K562 (cell line): ENCODE measurements around the gene HNMT. TPM values are rescaled to one million over a fixed set of nuclear protein-coding genes. Genes with fewer than 3 reads are reported as not detected.

Source experiments
- ATAC-seq: fragments of 200-7000 bp; cut with Tn5 transposase; 3 replicates; pipeline ENCODE4 v1.9.1; 2020; ENCODE audit warnings: moderate library complexity
- BruUV-seq: library from RNA; stranded (reverse); fragments of 400-500 nt; replicated peaks from 2 replicates; lab custom pipeline; 2021; lab: Mats Ljungman, UMichigan
- CTCF ChIA-PET: fragments of 300-600 bp; formaldehyde crosslinking; extraction: SDS; loops from one replicate; lab custom pipeline; 2021; ENCODE audit warnings: low intra/inter-chr PET ratio; lab: Yijun Ruan, JAX
- POLR2A ChIA-PET: fragments of 300-600, 350-650 bp; sonication (Branson Sonifier 250); formaldehyde crosslinking; extraction: SDS; loops from one replicate; lab custom pipeline; 2021; ENCODE audit warnings: antibody characterized with exemption, inconsistent platforms; lab: Yijun Ruan, JAX
- DNase-seq, 4 experiments: peaks; one replicate each; pipeline versions ENCODE4 v3.0.0 to v3.0.0-alpha.2; 2011 to 2018; ENCODE audit warnings: low spot score in 3 of 4, mixed read lengths in 3 of 4; ENCODE audit errors: extremely low read depth in 1 of 4
- FAIRE-seq: peaks from 2 replicates; lab custom pipeline; 2011; peaks lifted over from hg19 to GRCh38; lab: Jason Lieb, UNC
- H2AFZ ChIP-seq: 2 replicates; pipeline ENCODE4 v1.6.0; 2011; ENCODE audit warnings: low read depth, low read length, control low read depth, inconsistent platforms
- H3K27ac ChIP-seq: fragments of 200-600 bp; 3 replicates; pipeline ENCODE4 v1.8.0; 2011; ENCODE audit warnings: low read depth, mild to moderate bottlenecking, control low read depth, inconsistent platforms, low read length, moderate library complexity, mixed read lengths; ENCODE audit errors: extremely low read depth
- H3K27me3 ChIP-seq, 2 experiments: fragments of 300-600 bp in 1 of 2; 2 replicates in 1 of 2; 3 replicates in 1 of 2; pipeline versions ENCODE4 v1.6.0 to v1.8.0; 2011; ENCODE audit warnings: inconsistent platforms in 2 of 2, low read length in 2 of 2, mild to moderate bottlenecking in 1 of 2, mixed read lengths in 1 of 2, moderate library complexity in 1 of 2; ENCODE audit not compliant: control insufficient read depth in 2 of 2, insufficient read depth in 2 of 2
- H3K36me3 ChIP-seq: fragments of 300-600 bp; 3 replicates; pipeline ENCODE4 v1.8.0; 2011; ENCODE audit warnings: mild to moderate bottlenecking, low read length, inconsistent platforms; ENCODE audit not compliant: control insufficient read depth, insufficient read depth
- H3K4me1 ChIP-seq, 2 experiments: fragments of 200-600 bp in 1 of 2; replicated peaks in 1 of 2; 2 replicates in 1 of 2; 3 replicates in 1 of 2; pipeline versions ENCODE4 v1.5.1 to v1.8.0; 2011; ENCODE audit warnings: inconsistent platforms in 2 of 2, low read length in 2 of 2, mild to moderate bottlenecking in 1 of 2, mixed read lengths in 1 of 2, moderate library complexity in 1 of 2; ENCODE audit not compliant: control insufficient read depth in 2 of 2, insufficient read depth in 2 of 2
- H3K4me2 ChIP-seq: 2 replicates; pipeline ENCODE4 v1.6.1; 2011; ENCODE audit warnings: low read length, control low read depth, inconsistent platforms, mixed read lengths; ENCODE audit not compliant: insufficient read depth
- H3K4me3 ChIP-seq: fragments of 200-600 bp; sonication (generic), shearing (Covaris generic); 2 replicates; pipeline ENCODE4 v1.5.1; 2016; ENCODE audit warnings: control low read depth, inconsistent platforms
- H3K79me2 ChIP-seq: fragments of 200-600 bp; 3 replicates; pipeline ENCODE4 v1.8.0; 2011; ENCODE audit warnings: low read length, inconsistent platforms; ENCODE audit not compliant: control insufficient read depth, insufficient read depth
- H3K9ac ChIP-seq, 2 experiments: 2 replicates each; pipeline versions ENCODE4 v1.6.0 to v1.6.1; 2011; ENCODE audit warnings: low read depth in 2 of 2, low read length in 2 of 2, control low read depth in 1 of 2, inconsistent platforms in 1 of 2, mild to moderate bottlenecking in 1 of 2, mixed read lengths in 1 of 2; ENCODE audit not compliant: insufficient read depth in 1 of 2
- H3K9me1 ChIP-seq: one replicate; pipeline ENCODE4 v1.6.0; 2011; ENCODE audit warnings: inconsistent platforms, mild to moderate bottlenecking, low read length, moderate library complexity; ENCODE audit not compliant: control insufficient read depth, insufficient read depth
- H3K9me3 ChIP-seq: replicated peaks from 2 replicates; pipeline ENCODE4 v1.5.1; 2011; ENCODE audit warnings: low read depth, low read length, inconsistent platforms; ENCODE audit not compliant: control insufficient read depth, insufficient read depth
- H4K20me1 ChIP-seq: replicated peaks from 2 replicates; pipeline ENCODE4 v1.6.1; 2011; ENCODE audit warnings: low read length, inconsistent platforms, mixed read lengths; ENCODE audit not compliant: control insufficient read depth, insufficient read depth
- ZFPM2 ChIP-seq: fragments of 250-450 bp; sonication (Bioruptor Pico); IDR thresholded peaks from 2 replicates; pipeline ENCODE4 v1.5.1; 2022; ENCODE audit warnings: mild to moderate bottlenecking
- ZNF561 ChIP-seq: fragments of 450-650 bp; formaldehyde crosslinking; conservative IDR thresholded peaks from 2 replicates; pipeline ENCODE4 v1.4.0; 2020; ENCODE audit warnings: mild to moderate bottlenecking, moderate library complexity
- WGBS: fragments of 100-300 bp; shearing (Covaris generic); methylation state at CpG from one replicate; pipeline ENCODE4 v1.1.6; 2016; ENCODE audit warnings: low coverage, mixed read lengths; ENCODE audit not compliant: insufficient coverage; ENCODE audit errors: missing lambda C conversion rate; 5-methylcytosine and 5-hydroxymethylcytosine counted together
- in situ Hi-C: fragments of 300-500 bp; cut with MboI; formaldehyde crosslinking; loops from 4 replicates; pipeline ENCODE4 v1.15.0; 2018; ENCODE audit warnings: inconsistent platforms, mixed read lengths
- intact Hi-C: fragments of 100-400 bp; cut with micrococcal nuclease; formaldehyde crosslinking; loops from 2 replicates; pipeline ENCODE4 v1.14.2; 2022
- polyA plus RNA-seq, 8 experiments: library from polyadenylated mRNA; depleted of rRNA in 4 of 8; stranded (reverse) in 5 of 8; unstranded in 3 of 8; fragments of >200 nt; fragmentation: Nextera tagmentation in 2 of 8; fragmentation: Illumina TruSeq in 1 of 8; extraction: Ambion mirVana in 2 of 8; extraction: Trizol in 1 of 8; gene quantifications; 2 replicates each; pipeline versions ENCODE4 v1.2.1 to v1.2.3, GENCODE V29; 2011 to 2014; ENCODE audit warnings: inconsistent platforms in 1 of 8, missing spikeins in 1 of 8
- total RNA-seq, 7 experiments: library from RNA; depleted of rRNA in 6 of 7; stranded (reverse); fragments of >200 nt in 6 of 7; fragmentation: Illumina TruSeq in 2 of 7; extraction: Trizol in 2 of 7; gene quantifications; 2 replicates each; pipeline versions ENCODE4 v1.2.1 to v1.2.3, GENCODE V29; 2011 to 2021; ENCODE audit warnings: low replicate concordance in 1 of 7
- TF ChIP-seq, protein P1 (sequence below), 2 experiments: fragments of 450-650 bp; IDR thresholded peaks; 2 replicates each; pipeline ENCODE4 v1.6.1; 2016
- TF ChIP-seq, protein P2 (sequence below): fragments of 450-650 bp; formaldehyde crosslinking; IDR thresholded peaks from 2 replicates; pipeline ENCODE4 v1.4.0; 2022; ENCODE audit warnings: mild to moderate bottlenecking, moderate library complexity
- TF ChIP-seq, protein P3 (sequence below): fragments of 450-650 bp; formaldehyde crosslinking; conservative IDR thresholded peaks from 2 replicates; pipeline ENCODE4 v1.4.0; 2022; ENCODE audit warnings: mild to moderate bottlenecking, missing genetic modification characterization

The HNMT gene
- total and polyA plus RNA-seq, 9 of the 15 experiments (the other 6 are each of a cell fraction or from before 2014, with no cell fraction given), result 3.1 to 10.9 (median 5.3) TPM

DNA sequence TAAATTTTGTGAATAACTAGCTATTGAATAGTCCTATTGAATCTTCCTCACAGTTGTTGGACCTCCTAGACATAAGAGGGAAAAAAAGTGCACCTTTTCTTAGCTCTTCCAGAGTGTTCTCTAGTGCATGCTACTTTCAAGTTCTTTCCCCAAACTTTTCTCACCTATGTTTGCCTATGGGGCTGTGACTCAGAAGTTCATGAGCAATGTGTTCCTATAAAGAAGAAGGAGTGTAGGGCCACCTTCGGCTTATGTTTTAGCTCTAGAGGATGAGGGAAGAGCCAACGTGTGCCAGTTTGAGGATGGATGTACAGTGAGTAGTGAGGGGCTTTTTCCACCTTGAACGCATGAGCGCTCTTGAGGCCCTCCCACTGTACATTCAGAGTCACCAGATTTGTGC lies 27.0 kb upstream of the HNMT start:
- Histone ChIP-seq H2AFZ (no peak overlapping the region), H3K4me2 (no peak overlapping the region), H3K9me1 (no peaks in the 10 kb centered on the region), H3K79me2 (no peaks in the 10 kb centered on the region), H4K20me1 (no peaks in the 10 kb centered on the region), H3K36me3 (no peaks in the 10 kb centered on the region), H3K9ac (no peak overlapping the region), H3K27ac (no peak overlapping the region), H3K4me1 (peaks cover 0 to 14% of the 10 kb centered on the region in 2 experiments; a peak in 3 of 5 replicates), H3K9me3 (no peaks in the 10 kb centered on the region), H3K27me3 (no peaks in the 10 kb centered on the region), H3K4me3 (no peak overlapping the region)
- CTCF ChIA-PET, result no interaction called here
- no peak for FAIRE-seq
- no TSS peak for BruUV-seq
- DNase-seq, result no peak
- intact Hi-C loops, result no loop called here
- in situ Hi-C loops, result no loop called here
- POLR2A ChIA-PET, result no interaction called here
- ATAC-seq, result no peak
- TF ChIP-seq, protein P1, sequence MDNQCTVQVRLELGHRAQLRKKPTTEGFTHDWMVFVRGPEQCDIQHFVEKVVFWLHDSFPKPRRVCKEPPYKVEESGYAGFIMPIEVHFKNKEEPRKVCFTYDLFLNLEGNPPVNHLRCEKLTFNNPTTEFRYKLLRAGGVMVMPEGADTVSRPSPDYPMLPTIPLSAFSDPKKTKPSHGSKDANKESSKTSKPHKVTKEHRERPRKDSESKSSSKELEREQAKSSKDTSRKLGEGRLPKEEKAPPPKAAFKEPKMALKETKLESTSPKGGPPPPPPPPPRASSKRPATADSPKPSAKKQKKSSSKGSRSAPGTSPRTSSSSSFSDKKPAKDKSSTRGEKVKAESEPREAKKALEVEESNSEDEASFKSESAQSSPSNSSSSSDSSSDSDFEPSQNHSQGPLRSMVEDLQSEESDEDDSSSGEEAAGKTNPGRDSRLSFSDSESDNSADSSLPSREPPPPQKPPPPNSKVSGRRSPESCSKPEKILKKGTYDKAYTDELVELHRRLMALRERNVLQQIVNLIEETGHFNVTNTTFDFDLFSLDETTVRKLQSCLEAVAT (IDR thresholded peaks at IDR 0.05), result no peak
- TF ChIP-seq, protein P2, sequence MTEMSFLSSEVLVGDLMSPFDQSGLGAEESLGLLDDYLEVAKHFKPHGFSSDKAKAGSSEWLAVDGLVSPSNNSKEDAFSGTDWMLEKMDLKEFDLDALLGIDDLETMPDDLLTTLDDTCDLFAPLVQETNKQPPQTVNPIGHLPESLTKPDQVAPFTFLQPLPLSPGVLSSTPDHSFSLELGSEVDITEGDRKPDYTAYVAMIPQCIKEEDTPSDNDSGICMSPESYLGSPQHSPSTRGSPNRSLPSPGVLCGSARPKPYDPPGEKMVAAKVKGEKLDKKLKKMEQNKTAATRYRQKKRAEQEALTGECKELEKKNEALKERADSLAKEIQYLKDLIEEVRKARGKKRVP (CRISPR knock-in tag), result no peak
- TF ChIP-seq ZFPM2 (no peak), ZNF561 (CRISPR knock-in tag) (no peak)
- TF ChIP-seq, protein P3, sequence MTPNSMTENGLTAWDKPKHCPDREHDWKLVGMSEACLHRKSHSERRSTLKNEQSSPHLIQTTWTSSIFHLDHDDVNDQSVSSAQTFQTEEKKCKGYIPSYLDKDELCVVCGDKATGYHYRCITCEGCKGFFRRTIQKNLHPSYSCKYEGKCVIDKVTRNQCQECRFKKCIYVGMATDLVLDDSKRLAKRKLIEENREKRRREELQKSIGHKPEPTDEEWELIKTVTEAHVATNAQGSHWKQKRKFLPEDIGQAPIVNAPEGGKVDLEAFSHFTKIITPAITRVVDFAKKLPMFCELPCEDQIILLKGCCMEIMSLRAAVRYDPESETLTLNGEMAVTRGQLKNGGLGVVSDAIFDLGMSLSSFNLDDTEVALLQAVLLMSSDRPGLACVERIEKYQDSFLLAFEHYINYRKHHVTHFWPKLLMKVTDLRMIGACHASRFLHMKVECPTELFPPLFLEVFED (CRISPR knock-in tag), result no peak
- WGBS, result 40% methylated on average over 4 of the region's 4 CpGs
